Measurements from ENCODE around the gene ZNF638. TPM values are rescaled to one million over a fixed set of nuclear protein-coding genes. Genes with fewer than 3 reads are reported as not detected.

ZNF638 gene
- polyA plus RNA-seq, 1 of the 3 experiments (the other 2 are of a cell fraction) = 28.1 TPM

DNA sequence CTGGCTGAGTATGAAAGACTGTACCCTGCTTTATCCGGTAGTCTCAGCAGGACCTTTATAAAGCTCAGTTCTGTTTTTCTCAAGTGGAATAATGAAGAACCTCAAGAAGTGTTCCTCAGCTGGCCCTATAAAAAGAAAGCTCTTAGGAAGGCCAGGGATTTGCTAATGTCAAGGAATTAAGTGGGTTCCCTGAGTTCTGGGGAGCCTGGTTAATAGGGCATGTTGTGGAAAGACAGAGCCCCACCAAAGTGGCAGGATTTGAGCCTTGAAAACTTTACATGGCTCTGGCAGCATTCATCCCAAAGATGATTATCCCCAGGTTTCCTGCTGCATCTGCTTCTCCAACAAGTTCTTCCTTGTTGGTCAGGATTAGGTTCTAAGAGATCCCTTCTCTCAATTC, 114.9 kb downstream of the ZNF638 start (continued):
- TF ChIP-seq REST (IDR thresholded peaks at IDR 0.05; ENCODE audit: low read depth, low read length) (no peak), GABPA (IDR thresholded peaks at IDR 0.05; ENCODE audit: low read depth) (no peak), MXI1 (IDR thresholded peaks at IDR 0.05; ENCODE audit: low read depth, low read length) (no peak), YY1 (IDR thresholded peaks at IDR 0.05; ENCODE audit: low read depth) (no peak), CHD2 (IDR thresholded peaks at IDR 0.05; ENCODE audit: low read length, partially characterized antibody) (no peak), RXRA (IDR thresholded peaks at IDR 0.05; ENCODE audit: borderline replicate concordance, low read depth) (no peak), SIN3A (IDR thresholded peaks at IDR 0.05; ENCODE audit: borderline replicate concordance, low read depth, low read length) (no peak), TEAD4 (IDR thresholded peaks at IDR 0.05; ENCODE audit: borderline replicate concordance, insufficient read depth) (no peak)

DNA sequence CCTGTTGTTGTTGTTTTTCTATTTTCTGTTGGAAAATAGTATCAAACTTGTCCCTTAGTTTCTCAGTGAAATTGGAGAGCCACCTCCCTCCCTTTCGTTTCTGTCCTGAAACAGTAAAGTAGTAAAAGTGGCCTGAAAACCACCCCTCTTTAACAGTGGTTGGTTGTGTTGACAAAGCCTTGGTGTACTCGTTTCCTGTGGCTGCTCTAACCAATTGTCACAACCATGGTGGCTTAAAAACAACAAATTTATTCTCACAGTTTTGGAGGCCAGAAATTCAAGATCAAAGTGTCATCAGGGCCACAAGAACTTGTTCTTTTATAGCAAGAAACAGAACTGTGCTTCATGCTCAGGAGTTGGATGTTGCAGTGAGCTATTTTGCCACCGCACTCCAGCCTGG, 117.8 kb downstream of the ZNF638 start:
- H4K20me1 ChIP-seq (ENCODE audit: insufficient read depth) = no peaks in the 10 kb centered on the region
- H3K4me3 ChIP-seq (ENCODE audit: low read depth in 2 of 2, low read length in 1 of 2) = no peak overlapping the region
- no peaks in the 10 kb centered on the region for H3F3A ChIP-seq (replicated peaks; ENCODE audit: insufficient read depth)
- TF ChIP-seq MEF2A (IDR thresholded peaks at IDR 0.05; ENCODE audit: borderline replicate concordance, low read depth) (no peak), GATA2 (CRISPR knock-in tag; IDR thresholded peaks at IDR 0.05) (no peak), USF1 (IDR thresholded peaks at IDR 0.05; ENCODE audit: borderline replicate concordance, low read depth) (no peak), TEAD4 (IDR thresholded peaks at IDR 0.05; ENCODE audit: borderline replicate concordance, insufficient read depth) (no peak), CTCF (IDR thresholded peaks at IDR 0.05) (no peak), YY1 (IDR thresholded peaks at IDR 0.05; ENCODE audit: low read depth) (no peak), JUND (IDR thresholded peaks at IDR 0.05) (no peak), MXI1 (IDR thresholded peaks at IDR 0.05; ENCODE audit: low read depth, low read length) (no peak)
- TF ChIP-seq, protein P1, sequence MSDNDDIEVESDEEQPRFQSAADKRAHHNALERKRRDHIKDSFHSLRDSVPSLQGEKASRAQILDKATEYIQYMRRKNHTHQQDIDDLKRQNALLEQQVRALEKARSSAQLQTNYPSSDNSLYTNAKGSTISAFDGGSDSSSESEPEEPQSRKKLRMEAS (IDR thresholded peaks at IDR 0.05; ENCODE audit: low read depth) = no peak
- no peak overlapping the region for H2AFZ ChIP-seq (ENCODE audit: low read depth)
- ChIA-PET POLR2A (no interaction called here), CTCF (interaction anchor here (0.8 to 1.8 kb wide), 4 partner anchors 11 to 149 kb away, joined by 3 to 7 read pairs (median 3); no protein-coding TSS in a partner anchor)
- 36% methylated on average over 3 of the region's 3 CpGs for WGBS (ENCODE audit: low lambda C conversion rate)
- H3K9me3 ChIP-seq = no peaks in the 10 kb centered on the region
- H3K27me3 ChIP-seq (ENCODE audit: insufficient read depth) = 0 out of 2 replicates have a peak, but pooled peaks cover 5% of the 10 kb centered on the region
- H3K9me2 ChIP-seq = no peaks in the 10 kb centered on the region
- DNase-seq = no peak
- peaks cover 0 to 4% of the 10 kb centered on the region in 2 experiments; a peak in 1 of 4 replicates for H3K4me1 ChIP-seq (ENCODE audit: control insufficient read depth in 1 of 2, insufficient read depth in 2 of 2, low read depth in 1 of 2, low read length in 1 of 2)
- no peaks in the 10 kb centered on the region for H3K36me3 ChIP-seq (replicated peaks in 1 of 2; ENCODE audit: control insufficient read depth in 1 of 2, insufficient read depth in 2 of 2, low read length in 1 of 2)
- no peaks in the 10 kb centered on the region for H3K79me2 ChIP-seq (ENCODE audit: insufficient read depth)
- H3K9ac ChIP-seq = no peak overlapping the region
- H3K4me2 ChIP-seq = no peak overlapping the region
- H3K27ac ChIP-seq (ENCODE audit: low read depth in 2 of 2, low read length in 1 of 2) = no peak overlapping the region
